OCI-LY3 (cell line): ENCODE measurements around the gene PCA3.

Experiments used
- CTCF ChIP-seq: fragments of 200-600, 300-600 bp; sonication (generic); IDR thresholded peaks from 2 replicates; pipeline ENCODE4 v1.5.1; 2014; ENCODE audit warnings: antibody characterized with exemption, low read length, low read depth
- EZH2phosphoT487 ChIP-seq: fragments of 200-600 bp; shearing (Covaris generic); IDR thresholded peaks from 2 replicates; pipeline ENCODE4 v1.6.1; 2018; ENCODE audit warnings: antibody characterized with exemption, mixed run types, low read depth

- TF ChIP-seq CTCF (no peak), EZH2phosphoT487 (no peak)
These were observed 7.1 kb upstream of the PCA3 start for GRCh38 chr9:76756941-76757673.
